DOHH2 (cell line): ENCODE measurements around the gene MOK.

Experiments used
- H3F3A ChIP-seq: fragments of 200-600 bp; sonication (generic), shearing (Covaris generic); 2 replicates; pipeline ENCODE4 v1.6.0; 2016; ENCODE audit warnings: antibody characterized with exemption, mild to moderate bottlenecking; ENCODE audit not compliant: control insufficient read depth, insufficient read depth
- H3K27ac ChIP-seq: fragments of 200-600 bp; sonication (generic); 2 replicates; pipeline ENCODE4 v1.5.1; 2014; ENCODE audit warnings: low read depth, mild to moderate bottlenecking, low read length, moderate library complexity
- H3K27me3 ChIP-seq: fragments of 200-600 bp; sonication (generic); 2 replicates; pipeline ENCODE4 v1.6.1; 2014; ENCODE audit warnings: mild to moderate bottlenecking, low read length, mixed read lengths; ENCODE audit not compliant: control insufficient read depth
- H3K36me3 ChIP-seq: fragments of 200-600 bp; sonication (generic); 2 replicates; pipeline ENCODE4 v1.6.1; 2014; ENCODE audit warnings: mild to moderate bottlenecking, low read length, moderate library complexity, mixed read lengths; ENCODE audit not compliant: control insufficient read depth
- H3K4me1 ChIP-seq: fragments of 200-600 bp; sonication (generic); 2 replicates; pipeline ENCODE4 v1.6.1; 2014; ENCODE audit warnings: mild to moderate bottlenecking, low read length, mixed read lengths; ENCODE audit not compliant: control insufficient read depth
- H3K4me2 ChIP-seq: fragments of 200-600 bp; sonication (generic); 2 replicates; pipeline ENCODE4 v1.6.0; 2014; ENCODE audit warnings: mild to moderate bottlenecking, low read length, moderate library complexity
- H3K4me3 ChIP-seq: fragments of 200-600 bp; sonication (generic); 2 replicates; pipeline ENCODE4 v1.5.1; 2014; ENCODE audit warnings: mild to moderate bottlenecking, low read length, mixed read lengths
- H3K79me2 ChIP-seq: fragments of 200-600 bp; sonication (generic); 2 replicates; pipeline ENCODE4 v1.6.1; 2014; ENCODE audit warnings: mild to moderate bottlenecking, low read length, mixed read lengths; ENCODE audit not compliant: control insufficient read depth
- H3K9me2 ChIP-seq: fragments of 200-600 bp; sonication (generic); replicated peaks from 2 replicates; pipeline ENCODE4 v1.6.1; 2014; ENCODE audit warnings: mild to moderate bottlenecking, low read length, mixed read lengths; ENCODE audit not compliant: control insufficient read depth
- H3K9me3 ChIP-seq: fragments of 200-600 bp; sonication (generic); 2 replicates; pipeline ENCODE4 v1.6.1; 2014; ENCODE audit warnings: antibody characterized with exemption, low read length, mixed read lengths; ENCODE audit not compliant: control insufficient read depth, insufficient read depth
- H4K20me1 ChIP-seq: fragments of 200-600 bp; sonication (generic); 2 replicates; pipeline ENCODE4 v1.6.0; 2014; ENCODE audit warnings: low read depth, mild to moderate bottlenecking, antibody characterized with exemption, low read length, moderate library complexity; ENCODE audit not compliant: control insufficient read depth, insufficient read depth
- CTCF ChIP-seq: fragments of 200-600 bp; sonication (generic); IDR thresholded peaks from one replicate; pipeline ENCODE4 v1.5.1; 2014; ENCODE audit warnings: antibody characterized with exemption, mild to moderate bottlenecking, low read depth, low read length; ENCODE audit not compliant: poor library complexity, severe bottlenecking
- EZH2phosphoT487 ChIP-seq: fragments of 200-600 bp; sonication (generic); IDR thresholded peaks from 2 replicates; pipeline ENCODE4 v1.6.1; 2017; ENCODE audit warnings: borderline replicate concordance, mild to moderate bottlenecking, antibody characterized with exemption, low read length, moderate library complexity, mixed read lengths

MOK gene

DNA sequence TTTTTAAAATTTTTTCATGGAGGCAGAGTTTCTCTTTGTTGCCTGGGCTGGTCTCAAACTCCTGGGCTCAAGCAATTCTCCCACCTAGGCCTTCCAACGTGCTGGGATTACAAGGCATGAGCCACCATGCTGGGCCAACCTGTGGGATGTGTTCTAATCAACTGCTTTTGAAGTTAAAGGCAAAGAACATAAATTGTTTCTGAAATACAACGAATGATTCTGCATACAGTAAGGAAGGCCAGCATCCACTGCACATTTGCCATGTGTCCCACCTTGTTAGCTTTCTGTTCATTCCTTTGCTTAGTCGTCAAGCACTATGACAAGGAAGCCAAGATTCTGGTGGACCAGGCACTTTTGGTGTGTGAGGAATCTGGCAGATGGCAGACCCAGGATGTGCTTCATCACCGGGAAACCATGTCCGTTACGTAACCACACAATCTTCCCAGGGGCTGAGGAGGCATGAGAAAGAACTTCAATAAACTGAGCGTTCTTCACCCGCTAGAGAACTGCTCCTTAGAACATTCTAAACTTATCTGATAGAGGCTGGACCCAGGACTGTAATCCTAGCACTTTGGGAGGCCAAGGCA lies 24.5 kb downstream of the MOK start:
- Histone ChIP-seq H3K4me1 (no peaks in the 10 kb centered on the region), H3K9me3 (no peaks in the 10 kb centered on the region), H3K27ac (no peak overlapping the region), H3K79me2 (no peaks in the 10 kb centered on the region), H4K20me1 (no peaks in the 10 kb centered on the region), H3K4me2 (no peak overlapping the region), H3K27me3 (no peaks in the 10 kb centered on the region), H3K36me3 (no peaks in the 10 kb centered on the region), H3K4me3 (no peak overlapping the region), H3K9me2 (no peaks in the 10 kb centered on the region), H3F3A (no peaks in the 10 kb centered on the region)
- TF ChIP-seq EZH2phosphoT487 (no peak), CTCF (no peak)

GRCh38 chr14:102279688-102280348 lies 25.1 kb downstream of the MOK start:
- no peaks in the 10 kb centered on the region for H3K36me3 ChIP-seq
- no peaks in the 10 kb centered on the region for H3F3A ChIP-seq
- H3K27me3 ChIP-seq, result no peaks in the 10 kb centered on the region
- no peaks in the 10 kb centered on the region for H3K9me2 ChIP-seq
- no peak for TF ChIP-seq CTCF
- TF ChIP-seq EZH2phosphoT487, result no peak
- H3K9me3 ChIP-seq, result no peaks in the 10 kb centered on the region
- no peak overlapping the region for H3K4me3 ChIP-seq
- no peaks in the 10 kb centered on the region for H3K79me2 ChIP-seq
- H3K27ac ChIP-seq, result no peak overlapping the region
- H3K4me1 ChIP-seq, result no peaks in the 10 kb centered on the region
- no peaks in the 10 kb centered on the region for H4K20me1 ChIP-seq
- H3K4me2 ChIP-seq, result no peak overlapping the region

DNA sequence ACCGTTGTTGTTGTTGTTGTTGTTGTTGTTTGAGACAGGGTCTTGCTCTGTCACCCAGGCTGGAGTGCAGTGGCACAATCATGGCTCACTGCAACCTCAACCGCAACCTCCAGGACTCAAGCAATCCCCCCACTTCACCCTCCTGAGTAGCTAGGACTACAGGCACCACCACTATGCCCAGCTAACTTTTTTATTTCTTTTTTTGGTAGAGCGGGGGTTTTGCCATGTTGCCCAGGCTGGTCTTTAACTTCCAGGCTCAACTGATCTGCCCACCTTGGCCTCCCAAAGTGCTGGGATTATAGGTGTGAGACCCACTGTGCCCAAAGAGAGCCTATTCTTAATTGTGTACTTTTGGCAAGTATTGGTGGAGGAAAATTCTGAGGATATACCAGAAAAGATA lies 25.7 kb downstream of the MOK start:
- Histone ChIP-seq H3K9me3 (no peaks in the 10 kb centered on the region), H3K79me2 (no peaks in the 10 kb centered on the region)

More for the DNA sequence above, 25.7 kb downstream of the MOK start:
- Histone ChIP-seq H3K4me1 (no peaks in the 10 kb centered on the region), H3K9me2 (no peaks in the 10 kb centered on the region), H3F3A (no peaks in the 10 kb centered on the region), H3K36me3 (no peaks in the 10 kb centered on the region), H3K27me3 (no peaks in the 10 kb centered on the region), H4K20me1 (no peaks in the 10 kb centered on the region), H3K4me3 (no peak overlapping the region), H3K4me2 (no peak overlapping the region), H3K27ac (no peak overlapping the region)
- TF ChIP-seq CTCF (no peak), EZH2phosphoT487 (no peak)
